ENCODE measurements around the gene SYNGR2. TPM values are rescaled to one million over a fixed set of nuclear protein-coding genes. Genes with fewer than 3 reads are reported as not detected.

The SYNGR2 gene
- total and polyA plus RNA-seq, 2 experiments from 2014 or later, result 46.9 to 61.6 TPM

GRCh38 chr17:78200451-78200850, 32.1 kb downstream of the SYNGR2 start:
- ATAC-seq, result no peak
- Mint-ChIP-seq H3K36me3 (ENCODE audit: low read depth) (peaks cover 40% of the 10 kb centered on the region), H3K9me3 (no peaks in the 10 kb centered on the region; the same call in 2 of the 3 replicates)

More at GRCh38 chr17:78200451-78200850, 32.1 kb downstream of the SYNGR2 start:
- Histone ChIP-seq H3K9me2 (ENCODE audit: insufficient read depth) (no peaks in the 10 kb centered on the region), H2AFZ (no peak overlapping the region), H3K4me1 (ENCODE audit: insufficient read depth) (peaks cover 10% of the 10 kb centered on the region; the same call in 1 of the 2 replicates), H4K20me1 (replicated peaks; ENCODE audit: insufficient read depth) (peaks cover 8% of the 10 kb centered on the region; the same call in 1 of the 2 replicates), H3K27me3 (ENCODE audit: insufficient read depth) (no peaks in the 10 kb centered on the region), H3K79me2 (replicated peaks; ENCODE audit: insufficient read depth) (0 out of 2 replicates have a peak, but pooled peaks cover 5% of the 10 kb centered on the region), H3K4me3 (no peak overlapping the region), H3K27ac (ENCODE audit: low read depth) (no peak overlapping the region), H3F3A (replicated peaks; ENCODE audit: low read depth) (no peaks in the 10 kb centered on the region), H3K4me2 (no peak overlapping the region), H3K36me3 (ENCODE audit: insufficient read depth) (peaks cover 4% of the 10 kb centered on the region; the same call in 1 of the 2 replicates)
- DNase-seq (ENCODE audit: low spot score), result no peak
- Mint-ChIP-seq H3K4me1 (peaks cover 28% of the 10 kb centered on the region), H3K27ac (no peak overlapping the region), H3K4me3 (no peak overlapping the region), H3K27me3 (ENCODE audit: insufficient read depth, low read depth, poor library complexity) (peaks cover 11% of the 10 kb centered on the region)
- TF ChIP-seq JUNB (IDR thresholded peaks at IDR 0.05; ENCODE audit: unreplicated experiment) (no peak), ZNF462 (CRISPR knock-in tag; IDR thresholded peaks at IDR 0.05) (no peak)
